K562 (cell line): ENCODE results near the gene STX1B. TPM values are rescaled to one million over a fixed set of nuclear protein-coding genes. Genes with fewer than 3 reads are reported as not detected.

Experiments
- ATAC-seq: fragments of 200-7000 bp; cut with Tn5 transposase; 3 replicates; pipeline ENCODE4 v1.9.1; 2020; ENCODE audit warnings: moderate library complexity
- BruUV-seq: library from RNA; stranded (reverse); fragments of 400-500 nt; replicated peaks from 2 replicates; lab custom pipeline; 2021; lab: Mats Ljungman, UMichigan
- CTCF ChIA-PET: fragments of 300-600 bp; formaldehyde crosslinking; extraction: SDS; loops from one replicate; lab custom pipeline; 2021; ENCODE audit warnings: low intra/inter-chr PET ratio; lab: Yijun Ruan, JAX
- POLR2A ChIA-PET: fragments of 300-600, 350-650 bp; sonication (Branson Sonifier 250); formaldehyde crosslinking; extraction: SDS; loops from one replicate; lab custom pipeline; 2021; ENCODE audit warnings: antibody characterized with exemption, inconsistent platforms; lab: Yijun Ruan, JAX
- DNase-seq, 4 experiments: peaks; one replicate each; pipeline versions ENCODE4 v3.0.0 to v3.0.0-alpha.2; 2011 to 2018; ENCODE audit warnings: low spot score in 3 of 4, mixed read lengths in 3 of 4; ENCODE audit errors: extremely low read depth in 1 of 4
- FAIRE-seq: peaks from 2 replicates; lab custom pipeline; 2011; peaks lifted over from hg19 to GRCh38; lab: Jason Lieb, UNC
- H2AFZ ChIP-seq: 2 replicates; pipeline ENCODE4 v1.6.0; 2011; ENCODE audit warnings: low read depth, low read length, control low read depth, inconsistent platforms
- H3K27ac ChIP-seq: fragments of 200-600 bp; 3 replicates; pipeline ENCODE4 v1.8.0; 2011; ENCODE audit warnings: low read depth, mild to moderate bottlenecking, control low read depth, inconsistent platforms, low read length, moderate library complexity, mixed read lengths; ENCODE audit errors: extremely low read depth
- H3K27me3 ChIP-seq, 2 experiments: fragments of 300-600 bp in 1 of 2; 2 replicates in 1 of 2; 3 replicates in 1 of 2; pipeline versions ENCODE4 v1.6.0 to v1.8.0; 2011; ENCODE audit warnings: inconsistent platforms in 2 of 2, low read length in 2 of 2, mild to moderate bottlenecking in 1 of 2, mixed read lengths in 1 of 2, moderate library complexity in 1 of 2; ENCODE audit not compliant: control insufficient read depth in 2 of 2, insufficient read depth in 2 of 2
- H3K36me3 ChIP-seq: fragments of 300-600 bp; 3 replicates; pipeline ENCODE4 v1.8.0; 2011; ENCODE audit warnings: mild to moderate bottlenecking, low read length, inconsistent platforms; ENCODE audit not compliant: control insufficient read depth, insufficient read depth
- H3K4me1 ChIP-seq, 2 experiments: fragments of 200-600 bp in 1 of 2; replicated peaks in 1 of 2; 2 replicates in 1 of 2; 3 replicates in 1 of 2; pipeline versions ENCODE4 v1.5.1 to v1.8.0; 2011; ENCODE audit warnings: inconsistent platforms in 2 of 2, low read length in 2 of 2, mild to moderate bottlenecking in 1 of 2, mixed read lengths in 1 of 2, moderate library complexity in 1 of 2; ENCODE audit not compliant: control insufficient read depth in 2 of 2, insufficient read depth in 2 of 2
- H3K4me2 ChIP-seq: 2 replicates; pipeline ENCODE4 v1.6.1; 2011; ENCODE audit warnings: low read length, control low read depth, inconsistent platforms, mixed read lengths; ENCODE audit not compliant: insufficient read depth
- H3K4me3 ChIP-seq: fragments of 200-600 bp; sonication (generic), shearing (Covaris generic); 2 replicates; pipeline ENCODE4 v1.5.1; 2016; ENCODE audit warnings: control low read depth, inconsistent platforms
- H3K79me2 ChIP-seq: fragments of 200-600 bp; 3 replicates; pipeline ENCODE4 v1.8.0; 2011; ENCODE audit warnings: low read length, inconsistent platforms; ENCODE audit not compliant: control insufficient read depth, insufficient read depth
- H3K9ac ChIP-seq, 2 experiments: 2 replicates each; pipeline versions ENCODE4 v1.6.0 to v1.6.1; 2011; ENCODE audit warnings: low read depth in 2 of 2, low read length in 2 of 2, control low read depth in 1 of 2, inconsistent platforms in 1 of 2, mild to moderate bottlenecking in 1 of 2, mixed read lengths in 1 of 2; ENCODE audit not compliant: insufficient read depth in 1 of 2
- H3K9me1 ChIP-seq: one replicate; pipeline ENCODE4 v1.6.0; 2011; ENCODE audit warnings: inconsistent platforms, mild to moderate bottlenecking, low read length, moderate library complexity; ENCODE audit not compliant: control insufficient read depth, insufficient read depth
- H3K9me3 ChIP-seq: replicated peaks from 2 replicates; pipeline ENCODE4 v1.5.1; 2011; ENCODE audit warnings: low read depth, low read length, inconsistent platforms; ENCODE audit not compliant: control insufficient read depth, insufficient read depth
- H4K20me1 ChIP-seq: replicated peaks from 2 replicates; pipeline ENCODE4 v1.6.1; 2011; ENCODE audit warnings: low read length, inconsistent platforms, mixed read lengths; ENCODE audit not compliant: control insufficient read depth, insufficient read depth
- MEIS2 ChIP-seq: fragments of 450-650 bp; IDR thresholded peaks from 2 replicates; pipeline ENCODE4 v1.6.1; 2014; ENCODE audit warnings: mild to moderate bottlenecking; ENCODE audit not compliant: partially characterized antibody
- ZNF551 ChIP-seq: fragments of 250-450 bp; sonication (Bioruptor Pico); IDR thresholded peaks from 2 replicates; pipeline ENCODE4 v1.5.0; 2021; ENCODE audit warnings: mild to moderate bottlenecking, moderate library complexity
- WGBS: fragments of 100-300 bp; shearing (Covaris generic); methylation state at CpG from one replicate; pipeline ENCODE4 v1.1.6; 2016; ENCODE audit warnings: low coverage, mixed read lengths; ENCODE audit not compliant: insufficient coverage; ENCODE audit errors: missing lambda C conversion rate; 5-methylcytosine and 5-hydroxymethylcytosine counted together
- in situ Hi-C: fragments of 300-500 bp; cut with MboI; formaldehyde crosslinking; loops from 4 replicates; pipeline ENCODE4 v1.15.0; 2018; ENCODE audit warnings: inconsistent platforms, mixed read lengths
- intact Hi-C: fragments of 100-400 bp; cut with micrococcal nuclease; formaldehyde crosslinking; loops from 2 replicates; pipeline ENCODE4 v1.14.2; 2022
- polyA plus RNA-seq, 8 experiments: library from polyadenylated mRNA; depleted of rRNA in 4 of 8; stranded (reverse) in 5 of 8; unstranded in 3 of 8; fragments of >200 nt; fragmentation: Nextera tagmentation in 2 of 8; fragmentation: Illumina TruSeq in 1 of 8; extraction: Ambion mirVana in 2 of 8; extraction: Trizol in 1 of 8; gene quantifications; 2 replicates each; pipeline versions ENCODE4 v1.2.1 to v1.2.3, GENCODE V29; 2011 to 2014; ENCODE audit warnings: inconsistent platforms in 1 of 8, missing spikeins in 1 of 8
- total RNA-seq, 7 experiments: library from RNA; depleted of rRNA in 6 of 7; stranded (reverse); fragments of >200 nt in 6 of 7; fragmentation: Illumina TruSeq in 2 of 7; extraction: Trizol in 2 of 7; gene quantifications; 2 replicates each; pipeline versions ENCODE4 v1.2.1 to v1.2.3, GENCODE V29; 2011 to 2021; ENCODE audit warnings: low replicate concordance in 1 of 7

STX1B gene
- total and polyA plus RNA-seq, 9 of the 15 experiments (the other 6 are each of a cell fraction or from before 2014, with no cell fraction given), result 0.07 to 2.5 (median 0.86) TPM

GRCh38 chr16:30995927-30996323 lies 14.5 kb downstream of the STX1B start:
- Histone ChIP-seq H3K9me1 (no peaks in the 10 kb centered on the region), H2AFZ (peak overlapping the region; percentile 97), H3K36me3 (no peaks in the 10 kb centered on the region), H3K4me2 (peak overlapping the region; percentile 99)
- intact Hi-C loops (no loop called here), in situ Hi-C loops (loop anchor here (10.0 to 25.0 kb wide), 2 partner anchors 319 to 441 kb away; partner anchors contain the start of genes COX6A2 and ZNF843)
- CTCF ChIA-PET, result interaction anchor here (0.6 kb wide), 1 partner anchor 168 kb away, joined by 3 read pairs; no protein-coding TSS in a partner anchor
- BruUV-seq, result no TSS peak
- no peak for ATAC-seq
- no peak for TF ChIP-seq MEIS2
- no peak for TF ChIP-seq ZNF551
- TF ChIP-seq, all 486 proteins: peak for 0
- Histone ChIP-seq H3K79me2 (peaks cover 3% of the 10 kb centered on the region; the same call in 2 of the 3 replicates), H3K9me3 (no peaks in the 10 kb centered on the region), H3K27me3 (no peaks in the 10 kb centered on the region), H3K4me3 (no peak overlapping the region), H3K9ac (peak overlapping the region; percentile 81 to 91; a peak in 2 of 4 replicates), H3K4me1 (peaks cover 43 to 44% of the 10 kb centered on the region in 2 experiments), H3K27ac (peak overlapping the region; percentile 91), H4K20me1 (no peaks in the 10 kb centered on the region)
- DNase-seq, result no peak
- 65% methylated on average over 11 of the region's 11 CpGs for WGBS
- no peak for FAIRE-seq
- POLR2A ChIA-PET, result interaction anchor here (1.6 kb wide), 1 partner anchor 78 kb away, joined by 7 read pairs; the partner anchor contains the start of genes ZNF646 and ZNF668
